ENCODE data around the gene SLC2A4RG.

Gene SLC2A4RG

GRCh38 chr20:63697357-63697867 lies 42.2 kb upstream of the SLC2A4RG start:
- DNase-seq (ENCODE audit: low read depth) = no peak
- TF ChIP-seq CTCF (IDR thresholded peaks at IDR 0.05; ENCODE audit: low read depth, low read length, missing control alignments) = no peak
- H3K4me3 ChIP-seq (ENCODE audit: low read depth, low read length) = no peak overlapping the region

GRCh38 chr20:63697868-63698545 lies 41.6 kb upstream of the SLC2A4RG start:
- TF ChIP-seq CTCF (IDR thresholded peaks at IDR 0.05; ENCODE audit: low read depth, low read length, missing control alignments) = no peak
- no peak overlapping the region for H3K4me3 ChIP-seq (ENCODE audit: low read depth, low read length)
- DNase-seq (ENCODE audit: low read depth) = no peak

GRCh38 chr20:63698739-63699465 lies 40.7 kb upstream of the SLC2A4RG start:
- DNase-seq (ENCODE audit: low read depth) = no peak
- H3K4me3 ChIP-seq (ENCODE audit: low read depth, low read length) = no peak overlapping the region
- TF ChIP-seq CTCF (IDR thresholded peaks at IDR 0.05; ENCODE audit: low read depth, low read length, missing control alignments) = no peak

- no peak for TF ChIP-seq CTCF (IDR thresholded peaks at IDR 0.05; ENCODE audit: low read depth, low read length, missing control alignments)
- H3K4me3 ChIP-seq (ENCODE audit: low read depth, low read length) = no peak overlapping the region
- no peak for DNase-seq (ENCODE audit: low read depth)
Observed at GRCh38 chr20:63699466-63700198, 39.9 kb upstream of the SLC2A4RG start.

GRCh38 chr20:63700199-63701050 lies 39.2 kb upstream of the SLC2A4RG start:
- TF ChIP-seq CTCF (IDR thresholded peaks at IDR 0.05; ENCODE audit: low read depth, low read length, missing control alignments) = no peak
- no peak overlapping the region for H3K4me3 ChIP-seq (ENCODE audit: low read depth, low read length)
- DNase-seq (ENCODE audit: low read depth) = no peak

- no peak overlapping the region for H3K4me3 ChIP-seq (ENCODE audit: low read depth, low read length)
- no peak for TF ChIP-seq CTCF (IDR thresholded peaks at IDR 0.05; ENCODE audit: low read depth, low read length, missing control alignments)
- DNase-seq (ENCODE audit: low read depth) = no peak
Observed at GRCh38 chr20:63701051-63701328, 38.6 kb upstream of the SLC2A4RG start.
